Measurements from ENCODE around the gene RFX4.

Gene RFX4

DNA sequence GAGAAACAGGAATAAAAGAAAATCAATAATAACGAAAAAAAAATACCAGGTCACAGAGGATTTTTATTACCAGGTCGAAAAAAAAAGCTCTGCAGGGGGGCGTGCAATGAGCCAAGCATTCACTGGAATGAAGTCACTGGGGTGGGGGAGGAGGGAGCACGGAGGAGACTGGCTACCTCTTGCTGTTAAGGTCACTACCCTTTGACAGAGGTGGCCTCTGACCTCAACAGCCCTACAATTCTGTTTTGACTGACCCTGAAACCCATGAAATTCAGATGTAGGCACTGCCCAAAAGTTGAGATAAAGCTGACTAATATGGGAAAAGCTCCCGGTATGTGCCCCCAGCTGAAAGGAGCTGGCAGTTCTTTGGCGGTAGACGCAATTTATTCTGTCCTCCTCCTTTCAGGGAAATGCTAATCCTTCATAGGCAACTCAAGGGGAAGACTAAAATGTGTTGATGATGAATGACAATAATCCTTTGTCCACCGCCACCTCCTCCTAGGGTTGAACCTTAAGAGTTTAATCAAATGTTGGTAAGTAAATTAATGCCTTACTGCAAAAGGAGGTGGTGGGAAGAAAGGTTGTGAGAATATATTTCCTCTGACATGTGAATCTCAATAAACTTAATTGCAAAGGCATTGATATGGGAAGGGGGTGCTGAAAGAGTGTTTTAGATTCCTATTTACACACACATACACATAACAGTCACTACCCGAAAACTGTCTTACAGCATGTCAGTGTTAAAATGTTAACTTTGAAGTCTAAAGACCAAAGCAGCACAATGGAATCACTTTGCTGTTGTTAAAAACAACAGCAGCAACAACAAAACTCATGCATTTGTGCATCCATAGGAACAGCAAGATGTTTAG, 185.4 kb downstream of the RFX4 start:
- peak in 3 of 42 donors; percentile 10 to 56 (median 24) for DNase-seq
- intact Hi-C loops (cut with DNase I) = loop anchor here (10.0 kb wide), 1 partner anchor 183 kb away; the partner anchor contains the start of gene RFX4

DNA sequence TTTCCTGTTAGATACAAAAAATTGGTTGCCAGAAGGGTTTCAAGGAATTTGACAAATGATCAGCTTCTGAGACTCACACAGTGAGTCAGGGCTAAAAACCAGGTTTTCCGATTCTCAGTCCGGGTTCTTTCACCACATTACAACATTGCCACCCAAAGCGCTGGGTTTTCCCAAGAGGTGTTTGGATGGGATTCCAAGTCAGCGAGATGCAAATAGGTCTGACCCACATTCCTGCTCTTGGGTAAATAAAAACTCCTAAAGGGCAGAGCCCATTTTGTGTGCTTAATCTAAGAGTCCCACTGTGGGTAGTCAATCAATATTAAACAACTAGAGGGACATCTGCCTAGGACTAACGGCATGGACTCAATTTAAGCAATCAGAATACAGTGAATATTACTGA, 186.3 kb downstream of the RFX4 start:
- DNase-seq = peak in 8 of 42 donors; percentile 29 to 74 (median 40)
- intact Hi-C loops (cut with DNase I) = loop anchor here (10.0 kb wide), 1 partner anchor 184 kb away; the partner anchor contains the start of gene RFX4

DNA sequence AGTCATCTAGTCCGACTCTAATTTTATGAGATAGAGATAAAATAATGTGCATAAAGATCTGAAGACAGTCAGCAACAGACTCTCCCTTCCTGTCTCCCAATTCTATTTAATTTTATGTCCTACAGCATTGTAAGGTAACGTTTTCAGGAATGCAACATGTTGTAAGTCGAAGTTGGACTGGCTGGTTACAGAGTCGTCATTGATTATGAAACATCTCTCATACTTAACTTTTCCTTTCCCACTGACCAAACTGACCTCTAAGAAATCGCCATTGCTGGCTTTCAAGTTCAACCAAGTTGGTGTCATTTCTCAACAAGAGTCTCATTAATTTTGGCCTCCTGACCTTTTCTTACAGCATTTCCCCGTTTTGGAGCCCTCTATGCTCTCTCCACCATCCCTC, 186.7 kb downstream of the RFX4 start:
- DNase-seq = no peak
- intact Hi-C loops (cut with DNase I) = loop anchor here (10.0 kb wide), 1 partner anchor 185 kb away; the partner anchor contains the start of gene RFX4

DNA sequence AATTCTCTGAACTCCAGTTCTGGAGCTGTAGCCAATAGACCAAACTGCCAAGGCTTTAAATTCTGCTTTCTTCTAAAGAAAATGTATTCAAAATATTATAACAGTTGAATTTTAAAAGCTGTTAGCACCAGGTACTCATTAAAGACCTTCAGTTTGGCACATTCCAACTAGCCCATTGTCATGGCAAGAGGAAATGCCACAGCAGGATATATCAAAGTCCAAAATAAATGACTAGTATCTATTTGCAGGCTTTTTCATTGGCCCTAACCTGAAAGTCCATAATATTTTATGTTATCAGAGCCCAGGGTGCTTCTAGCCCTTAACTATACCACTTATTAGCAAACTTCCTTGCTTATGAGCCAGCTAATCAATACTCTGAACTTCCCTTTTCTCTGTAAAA, 188.6 kb downstream of the RFX4 start:
- intact Hi-C loops (cut with DNase I) = loop anchor here (5.0 to 10.0 kb wide), 2 partner anchors 124 to 213 kb away; partner anchors contain the start of gene MTERF2

DNA sequence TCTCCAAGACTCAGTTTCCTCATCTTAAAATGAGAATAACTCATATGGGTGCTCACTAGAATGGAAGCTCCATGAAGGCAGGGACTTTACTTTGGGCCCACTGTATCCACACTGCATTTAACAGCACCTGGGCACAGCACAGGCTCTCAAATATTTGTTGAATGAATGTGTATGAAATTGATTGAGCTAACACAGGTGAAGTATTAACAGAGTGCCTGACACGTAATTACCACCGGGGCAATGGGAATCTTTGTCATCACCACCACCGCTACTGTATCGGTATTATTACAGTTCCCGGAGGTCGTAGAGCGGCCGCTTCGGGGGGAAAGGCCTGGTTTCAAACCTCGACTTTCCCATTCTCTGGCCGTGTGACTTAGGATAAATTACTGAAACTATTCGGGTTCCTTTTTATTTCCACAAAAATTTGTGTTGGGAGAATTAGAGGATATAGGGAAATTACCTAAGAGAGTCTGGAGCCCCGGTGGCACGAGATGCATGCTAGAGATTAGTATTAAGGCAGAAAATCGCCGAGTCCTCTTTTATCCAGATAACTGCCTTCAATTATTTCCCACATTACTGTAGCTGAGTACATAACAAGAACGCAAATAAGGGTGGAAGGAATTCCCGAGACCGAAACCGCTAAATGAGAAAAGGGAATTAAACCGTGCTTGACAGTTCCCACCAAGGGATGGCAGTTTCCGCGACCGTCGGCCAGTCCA, 190.6 kb downstream of the RFX4 start:
- intact Hi-C loops (cut with DNase I) = loop anchor here (5.0 to 10.0 kb wide), 2 partner anchors 126 to 211 kb away; partner anchors contain the start of gene MTERF2
- DNase-seq = no peak

More for the DNA sequence above, 188.6 kb downstream of the RFX4 start:
- no peak for DNase-seq

DNA sequence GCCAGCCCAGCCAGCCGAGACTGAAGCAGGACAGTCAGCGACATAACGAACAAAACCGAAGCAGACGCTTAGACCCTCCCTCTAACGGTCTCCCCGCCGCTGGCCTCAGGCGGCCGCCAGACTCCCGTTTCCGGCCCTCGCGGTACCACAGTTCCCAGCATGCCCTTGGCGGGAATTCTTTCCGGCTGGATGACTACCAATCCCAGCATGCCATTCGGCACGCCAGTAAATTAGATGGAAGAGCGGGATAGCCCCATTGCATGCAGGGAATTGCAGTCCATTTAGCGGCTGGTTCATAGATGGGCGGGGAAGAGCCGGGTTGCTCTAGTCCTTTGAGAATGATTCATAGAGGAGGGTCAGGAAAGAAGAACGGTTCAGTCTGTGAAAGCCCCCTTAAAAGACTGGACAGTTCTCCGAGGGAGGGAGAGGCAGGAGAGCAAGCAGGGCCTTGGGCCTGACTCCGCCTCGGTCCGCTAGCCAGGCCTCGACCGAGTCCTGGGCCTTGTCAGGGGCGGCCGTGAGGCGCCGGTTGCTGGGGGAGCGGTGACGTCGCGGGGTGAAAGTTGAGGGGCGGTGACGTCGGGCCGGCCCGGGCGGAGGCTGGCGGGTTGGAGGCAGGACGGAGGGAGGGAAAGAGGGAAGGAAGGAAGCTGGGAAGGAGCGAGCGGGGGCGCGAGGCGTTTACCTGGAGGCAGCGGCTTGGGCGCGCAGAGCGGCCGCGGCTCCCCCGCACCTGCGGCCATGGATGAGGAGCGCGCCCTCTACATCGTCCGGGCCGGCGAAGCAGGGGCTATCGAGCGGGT, 191.4 kb downstream of the RFX4 start, which contains the start of gene RIC8B:
TSS of gene RIC8B (plus strand) at position 678 of the 803 bp plus-strand sequence. CDS start at position 742, 64 bp downstream.
- DNase-seq = peak; percentile 92 to 99 (median 98)

DNA sequence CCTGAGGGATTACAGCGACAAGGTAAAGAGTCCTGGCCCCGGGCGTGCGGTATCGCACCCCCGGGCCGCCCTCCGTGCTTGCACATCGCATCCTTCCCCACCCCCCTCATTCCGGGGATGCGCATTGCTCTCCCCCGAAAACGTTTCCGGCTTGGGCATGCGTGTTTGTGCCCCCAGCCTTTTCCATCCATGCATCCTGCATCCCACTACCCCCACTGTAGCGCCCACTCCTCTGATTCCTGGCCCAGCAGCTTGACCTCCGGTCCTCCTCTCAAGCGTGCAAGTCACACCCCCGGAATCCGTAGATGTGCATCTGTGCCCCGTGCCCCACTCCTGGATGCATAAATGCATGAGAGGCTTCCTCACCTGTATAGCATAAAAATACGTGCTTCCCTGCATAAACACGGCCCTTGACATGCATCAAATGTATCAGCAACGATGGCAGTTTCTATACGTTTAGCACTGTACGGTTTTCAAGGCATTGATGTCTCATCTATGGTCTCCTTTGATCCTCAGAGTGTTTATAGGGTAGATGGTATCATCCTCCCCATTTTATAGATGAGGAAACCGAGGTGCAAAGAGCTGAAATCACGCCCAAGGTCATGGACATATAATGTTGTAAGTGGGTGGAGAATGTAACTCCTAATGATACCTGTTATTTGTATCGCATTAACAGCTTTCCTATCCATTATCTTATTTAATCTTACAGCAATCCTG, 192.2 kb downstream of the RFX4 start:
- DNase-seq = peak in 8 of 42 donors; percentile 35 to 55 (median 47)
- intact Hi-C loops (cut with DNase I) = loop anchor here (5.0 to 10.0 kb wide), 2 partner anchors 128 to 210 kb away; partner anchors contain the start of gene MTERF2

More for the DNA sequence above, 191.4 kb downstream of the RFX4 start, which contains the start of gene RIC8B:
- intact Hi-C loops (cut with DNase I) = loop anchor here (5.0 to 10.0 kb wide), 2 partner anchors 127 to 211 kb away; partner anchors contain the start of gene MTERF2

DNA sequence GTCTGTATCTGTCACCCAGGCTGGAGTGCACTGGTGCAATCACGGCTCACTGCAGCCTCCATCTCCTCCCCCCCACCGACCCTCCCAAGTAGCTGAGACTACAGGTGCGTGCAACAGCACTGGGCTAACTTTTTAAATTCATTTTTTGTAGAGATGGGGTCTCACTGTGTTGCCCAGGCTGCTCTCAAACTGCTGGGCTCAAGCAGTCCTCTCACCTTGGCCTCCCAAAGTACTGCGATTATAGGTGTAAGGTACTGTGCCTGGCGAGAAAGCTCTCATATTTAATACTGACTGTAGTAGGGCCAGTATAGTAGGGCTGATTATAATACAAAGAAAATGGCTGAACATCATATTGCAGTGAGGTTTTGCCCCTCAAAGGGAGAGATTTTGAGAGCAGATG, 194.1 kb downstream of the RFX4 start:
- intact Hi-C loops (cut with DNase I) = loop anchor here (10.0 kb wide), 1 partner anchor 208 kb away; the partner anchor contains the start of gene MTERF2
- no peak for DNase-seq

DNA sequence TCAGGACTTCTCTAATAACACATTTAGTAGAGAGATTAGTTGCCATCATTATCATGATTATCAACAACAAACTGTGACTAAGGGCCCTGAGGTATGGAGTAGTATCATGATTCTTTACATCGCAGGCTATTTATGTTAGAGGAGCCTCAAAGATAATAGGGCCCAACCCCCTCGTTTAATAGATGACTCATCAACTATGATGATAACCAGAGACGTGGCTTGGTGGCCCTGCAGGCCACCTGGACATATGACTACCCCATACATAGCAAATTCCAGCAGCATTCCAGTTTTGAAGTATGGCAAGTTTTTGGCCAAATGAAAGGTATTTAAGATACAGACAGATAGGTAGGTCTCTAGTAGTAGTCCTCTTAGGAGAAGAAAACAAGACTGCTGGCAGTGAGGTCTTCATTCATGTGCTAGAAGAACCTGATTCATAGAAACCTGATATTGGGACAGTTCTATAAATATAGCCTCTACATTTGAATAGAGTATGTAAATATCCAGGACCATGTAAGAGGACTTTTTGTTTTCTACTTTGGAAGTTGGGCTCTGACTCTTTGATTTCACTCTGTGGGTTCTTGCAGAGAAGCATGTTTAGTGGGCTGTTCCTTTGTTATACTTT, 197.3 kb downstream of the RFX4 start:
- DNase-seq = no peak
- intact Hi-C loops (cut with DNase I) = no loop called here

DNA sequence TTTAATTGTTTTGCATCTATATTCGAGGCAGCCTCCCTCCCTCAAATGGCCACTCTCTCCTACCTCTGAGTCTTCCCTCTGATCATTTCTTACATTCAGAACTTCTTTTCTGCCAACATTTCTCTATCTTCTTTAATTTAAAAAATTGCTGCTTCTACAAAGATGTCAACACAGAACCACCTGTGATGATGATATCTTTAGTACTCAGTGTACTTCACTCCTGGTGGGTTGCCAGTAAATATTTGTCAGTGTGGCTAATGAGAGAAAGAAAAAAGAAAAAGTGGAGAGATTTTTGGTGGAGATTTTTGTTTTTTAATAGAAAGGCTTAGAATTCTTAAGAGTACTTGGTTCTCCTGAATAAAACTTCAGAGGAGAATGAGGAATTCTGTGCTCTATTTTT, 199.8 kb downstream of the RFX4 start:
- DNase-seq = no peak
- intact Hi-C loops (cut with DNase I) = no loop called here

DNA sequence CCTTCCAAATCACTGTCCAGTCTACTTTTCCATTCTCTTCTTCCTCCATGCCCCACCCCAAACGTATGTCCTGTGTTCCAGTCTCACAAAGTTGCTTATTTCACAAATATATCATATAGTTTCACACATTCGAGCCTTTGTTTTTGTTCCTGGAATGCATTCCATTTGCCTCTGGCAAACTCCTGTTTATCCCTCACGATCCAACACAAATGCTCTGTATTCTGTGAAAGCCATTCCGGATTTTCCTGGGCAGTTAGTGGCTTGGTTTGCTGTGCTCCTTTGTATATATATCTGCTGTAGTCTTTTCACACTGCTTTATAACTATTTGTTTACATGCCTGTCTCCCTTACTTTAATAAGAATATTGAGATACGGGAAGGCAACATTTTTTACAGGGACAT, 200.7 kb downstream of the RFX4 start:
- intact Hi-C loops (cut with DNase I) = no loop called here
- DNase-seq = no peak

DNA sequence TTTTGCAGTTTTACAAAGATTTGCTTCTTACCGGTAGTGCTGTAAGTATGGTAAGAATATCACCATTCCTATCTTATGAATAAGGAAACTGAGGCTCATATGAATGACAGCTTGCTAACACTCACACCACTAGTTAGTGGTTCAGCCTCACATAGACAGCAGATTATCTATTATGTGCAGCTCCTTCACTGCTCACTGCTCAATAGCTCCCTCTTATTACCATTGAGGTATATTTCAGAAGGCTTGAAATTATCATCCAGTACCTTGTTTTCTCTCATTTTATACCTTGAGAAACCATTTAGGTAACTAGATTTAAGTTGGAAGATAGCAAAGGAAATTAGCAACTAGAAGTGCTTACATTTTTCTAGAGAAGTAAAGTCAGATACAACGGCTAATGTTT, 207.2 kb downstream of the RFX4 start:
- intact Hi-C loops (cut with DNase I) = no loop called here
- DNase-seq = no peak

DNA sequence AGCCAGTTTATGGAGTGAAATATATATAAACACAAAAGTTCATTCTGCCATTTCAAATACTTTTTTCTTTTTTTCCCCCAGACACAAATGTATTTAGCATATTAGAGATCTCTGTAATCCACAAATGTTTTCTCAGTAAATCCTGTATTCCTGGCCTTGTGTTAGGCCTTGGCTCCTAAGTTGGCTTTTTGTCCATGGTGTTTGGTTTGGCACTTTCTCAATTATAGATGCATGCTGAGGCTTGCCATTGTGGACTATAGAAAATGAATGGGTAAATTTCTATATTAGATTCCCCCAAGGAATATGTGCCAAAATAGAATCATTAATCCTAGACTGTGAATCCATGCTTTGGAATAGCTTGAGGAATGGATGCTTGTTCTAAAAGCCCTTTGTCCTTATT, 208.7 kb downstream of the RFX4 start:
- DNase-seq = no peak
- intact Hi-C loops (cut with DNase I) = no loop called here

DNA sequence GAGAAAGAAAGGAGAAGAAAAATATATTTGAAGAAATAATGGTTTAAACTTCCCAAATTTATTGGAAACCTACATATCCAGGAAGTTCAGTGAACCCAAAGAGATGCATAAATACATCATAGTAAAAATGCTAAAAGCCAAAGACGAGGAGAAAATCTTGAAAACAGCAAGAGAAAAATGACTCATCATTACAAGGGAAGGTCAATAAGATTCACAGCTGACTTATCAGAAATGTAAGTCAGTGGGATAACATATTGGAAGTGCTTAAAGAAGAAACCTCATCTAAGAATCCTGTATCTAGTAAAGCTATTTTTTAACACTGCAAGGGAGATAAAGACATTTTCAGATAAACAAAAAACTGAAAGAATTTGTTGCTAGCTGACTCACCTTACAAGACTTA, 211.6 kb downstream of the RFX4 start:
- intact Hi-C loops (cut with DNase I) = no loop called here

DNA sequence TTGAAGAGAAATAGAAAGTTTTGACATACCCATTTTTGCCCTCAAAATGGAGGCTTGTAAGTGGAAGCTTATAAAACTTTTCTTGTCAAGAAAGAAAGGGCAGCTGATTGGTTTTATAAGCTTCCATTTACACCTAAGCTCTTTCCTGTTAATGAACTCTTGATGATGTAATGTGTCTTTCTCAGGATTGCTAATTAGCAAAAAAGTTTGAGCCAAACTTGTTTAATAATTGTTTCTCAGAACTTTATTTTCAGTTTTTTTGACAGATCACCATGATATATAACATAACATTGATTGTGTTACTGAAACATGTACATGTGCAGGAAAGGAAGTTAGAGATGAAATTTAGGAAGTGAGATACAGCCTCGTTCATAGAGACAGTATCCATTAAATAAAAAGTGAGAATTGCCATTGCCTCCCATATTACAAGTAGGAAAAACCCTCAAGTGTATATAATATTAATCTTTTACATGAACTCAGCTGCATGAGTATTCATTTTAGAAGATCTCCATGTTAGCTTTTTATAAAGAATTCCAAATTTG, 218.4 kb downstream of the RFX4 start:
- intact Hi-C loops (cut with DNase I) = no loop called here
- no peak for DNase-seq

More for the DNA sequence above, 211.6 kb downstream of the RFX4 start:
- DNase-seq = no peak

DNA sequence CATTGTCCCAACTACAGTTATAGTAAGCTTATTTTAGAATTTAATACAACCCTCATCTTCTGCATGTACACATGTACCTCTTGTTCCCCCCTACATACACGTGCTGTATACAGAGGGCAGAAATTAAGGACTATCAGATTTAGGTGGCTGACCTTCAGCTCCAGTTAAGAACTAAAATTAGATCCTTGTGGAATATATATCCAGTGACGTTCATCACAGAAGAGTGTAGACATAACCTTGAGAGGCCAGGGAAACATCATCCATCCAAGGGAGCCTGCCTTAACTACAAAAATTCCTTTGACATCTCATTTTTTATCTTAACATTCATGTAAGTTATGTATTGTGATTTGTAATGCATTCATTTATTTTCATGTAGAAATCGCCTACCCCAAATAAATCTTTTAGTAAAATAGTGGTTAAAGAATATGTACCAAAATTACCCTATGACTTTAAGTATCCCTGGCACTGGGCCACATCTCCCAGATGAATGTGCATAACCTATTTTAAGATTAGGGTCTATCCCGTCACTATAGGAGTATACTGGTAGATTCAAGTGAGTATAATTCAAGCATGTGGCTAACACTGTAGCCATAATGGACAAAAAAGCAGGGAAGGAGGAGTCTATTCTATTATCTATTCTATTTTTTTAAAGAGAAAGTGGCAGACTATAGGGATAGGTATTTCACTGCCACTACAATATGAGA, 219.2 kb downstream of the RFX4 start:
- intact Hi-C loops (cut with DNase I) = no loop called here
- DNase-seq = no peak

DNA sequence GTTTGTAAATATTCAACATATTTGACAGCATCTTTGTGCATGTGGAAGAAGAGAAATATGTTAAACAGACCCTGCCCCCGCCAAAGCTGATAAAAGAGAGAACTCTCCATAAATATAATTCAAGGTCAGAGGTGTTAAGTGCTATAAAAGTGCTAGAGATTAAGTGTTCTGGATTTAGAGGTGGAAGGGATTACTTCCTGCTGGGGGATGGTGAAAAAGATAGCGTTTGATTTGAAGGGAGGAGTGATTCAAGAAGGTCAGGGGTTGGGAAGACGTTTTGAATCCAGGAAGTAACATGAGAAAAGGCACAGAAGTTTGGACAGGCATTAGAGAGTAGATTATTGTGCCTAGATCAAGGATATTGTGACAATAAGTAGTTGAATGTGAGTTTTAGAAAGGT, 221.9 kb downstream of the RFX4 start:
- intact Hi-C loops (cut with DNase I) = no loop called here
- DNase-seq = no peak
